Purkinje cell (primary cell): ENCODE data around the gene SCGB1A1. TPM values are rescaled to one million over a fixed set of nuclear protein-coding genes. Genes with fewer than 3 reads are reported as not detected.

ENCODE experiments used
- polyA plus RNA-seq: library from polyadenylated mRNA; unstranded; fragments of >200 nt; fragmentation: Nextera tagmentation; gene quantifications from 2 replicates; pipeline ENCODE4 v1.2.1, GENCODE V29; 2014

Gene SCGB1A1
- polyA plus RNA-seq: not detected in 2 replicates

GRCh38 chr11:62418733-62419132 is at the start of gene SCGB1A1:
TSS of gene SCGB1A1 (plus strand) at chr11:62419033. CDS start at chr11:62419096, 63 bp downstream.

Other genes starting within 250 kb of the SCGB1A1 start
- not detected in 2 replicates for gene SCGB1D1, start 228.8 kb upstream of the SCGB1A1 start, polyA plus RNA-seq
- not detected in 2 replicates for gene SCGB2A1, start 210.4 kb upstream of the SCGB1A1 start, polyA plus RNA-seq
- gene SCGB1D2, start 176.8 kb upstream of the SCGB1A1 start, polyA plus RNA-seq: not detected in 2 replicates
- not detected in 2 replicates for gene SCGB2A2, start 148.9 kb upstream of the SCGB1A1 start, polyA plus RNA-seq
- gene SCGB1D4, start 120.0 kb upstream of the SCGB1A1 start, polyA plus RNA-seq: not detected in 2 replicates
- 24.4 and 39.7 TPM in 2 replicates for gene ASRGL1, start 81.6 kb upstream of the SCGB1A1 start, polyA plus RNA-seq
- 0.73 and 2.8 TPM in 2 replicates for gene AHNAK, start 127.8 kb downstream of the SCGB1A1 start, polyA plus RNA-seq
- 108 and 114 TPM in 2 replicates for gene EEF1G, start 154.9 kb downstream of the SCGB1A1 start, polyA plus RNA-seq
- gene TUT1, start 172.5 kb downstream of the SCGB1A1 start, polyA plus RNA-seq: 0.19 and 2.8 TPM in 2 replicates
- 0.60 and 0.63 TPM in 2 replicates for gene MTA2, start 182.8 kb downstream of the SCGB1A1 start, polyA plus RNA-seq
- not detected in 2 replicates for gene EML3, start 193.7 kb downstream of the SCGB1A1 start, polyA plus RNA-seq
- 0.29 TPM in 1 of 2 replicates, not detected in the other for gene ROM1, start 194.2 kb downstream of the SCGB1A1 start, polyA plus RNA-seq
- 6.0 and 19.2 TPM in 2 replicates for gene B3GAT3, start 203.0 kb downstream of the SCGB1A1 start, polyA plus RNA-seq
- 3.9 and 6.3 TPM in 2 replicates for gene GANAB, start 227.6 kb downstream of the SCGB1A1 start, polyA plus RNA-seq
- 1.1 and 1.3 TPM in 2 replicates for gene INTS5, start 234.3 kb downstream of the SCGB1A1 start, polyA plus RNA-seq
- gene C11orf98, start 246.2 kb downstream of the SCGB1A1 start, polyA plus RNA-seq: 82.2 and 95.4 TPM in 2 replicates
- 5.4 and 7.2 TPM in 2 replicates for gene CSKMT, start 246.3 kb downstream of the SCGB1A1 start, polyA plus RNA-seq